Stomach (tissue), 4 donors: ENCODE measurements around the gene DOCK1.

ENCODE experiments used
- POLR2A ChIP-seq, 4 donors: fragments of 450-650 bp; IDR thresholded peaks; one replicate each; pipeline ENCODE4 v1.6.1; 2016; ENCODE audit warnings: antibody characterized with exemption in 4 of 4, control low read depth in 2 of 4, mild to moderate bottlenecking in 1 of 4, moderate library complexity in 1 of 4
- POLR2AphosphoS5 ChIP-seq, 3 donors: sonication (generic); formaldehyde crosslinking; IDR thresholded peaks; one replicate each; pipeline ENCODE4 v1.6.1; 2016; ENCODE audit warnings: antibody characterized with exemption in 3 of 3
- TF ChIP-seq, protein P1 (sequence below), 7 experiments: fragments of 450-650 bp in 4 of 7; fragments of 200-600 bp in 3 of 7; sonication (generic) in 3 of 7; IDR thresholded peaks; one replicate each; pipeline ENCODE4 v1.5.1; 2016 to 2019; ENCODE audit warnings: antibody characterized with exemption in 7 of 7, control low read depth in 2 of 7, mild to moderate bottlenecking in 1 of 7

DNA sequence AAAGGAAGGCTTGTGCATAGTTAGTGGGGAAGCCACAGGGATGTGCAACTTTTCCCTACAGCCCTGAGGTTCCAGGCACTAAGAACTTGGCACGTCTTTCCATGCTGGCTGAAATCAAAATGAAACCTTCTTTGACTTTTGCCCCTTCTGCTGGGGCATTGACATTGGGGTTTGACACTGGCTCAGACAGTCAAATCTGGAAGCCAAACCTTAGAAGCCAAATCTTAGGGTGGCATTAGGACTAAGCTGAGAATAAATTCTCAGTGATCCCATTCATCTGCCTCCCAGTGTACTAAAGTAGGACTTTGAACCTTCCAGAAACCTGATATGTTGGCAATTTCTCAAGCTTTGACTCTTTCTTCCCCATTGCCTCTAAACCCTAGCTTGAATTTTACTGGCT, 322.4 kb downstream of the DOCK1 start:
- TF ChIP-seq, protein P1, sequence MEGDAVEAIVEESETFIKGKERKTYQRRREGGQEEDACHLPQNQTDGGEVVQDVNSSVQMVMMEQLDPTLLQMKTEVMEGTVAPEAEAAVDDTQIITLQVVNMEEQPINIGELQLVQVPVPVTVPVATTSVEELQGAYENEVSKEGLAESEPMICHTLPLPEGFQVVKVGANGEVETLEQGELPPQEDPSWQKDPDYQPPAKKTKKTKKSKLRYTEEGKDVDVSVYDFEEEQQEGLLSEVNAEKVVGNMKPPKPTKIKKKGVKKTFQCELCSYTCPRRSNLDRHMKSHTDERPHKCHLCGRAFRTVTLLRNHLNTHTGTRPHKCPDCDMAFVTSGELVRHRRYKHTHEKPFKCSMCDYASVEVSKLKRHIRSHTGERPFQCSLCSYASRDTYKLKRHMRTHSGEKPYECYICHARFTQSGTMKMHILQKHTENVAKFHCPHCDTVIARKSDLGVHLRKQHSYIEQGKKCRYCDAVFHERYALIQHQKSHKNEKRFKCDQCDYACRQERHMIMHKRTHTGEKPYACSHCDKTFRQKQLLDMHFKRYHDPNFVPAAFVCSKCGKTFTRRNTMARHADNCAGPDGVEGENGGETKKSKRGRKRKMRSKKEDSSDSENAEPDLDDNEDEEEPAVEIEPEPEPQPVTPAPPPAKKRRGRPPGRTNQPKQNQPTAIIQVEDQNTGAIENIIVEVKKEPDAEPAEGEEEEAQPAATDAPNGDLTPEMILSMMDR (IDR thresholded peaks at IDR 0.05) = no peak
- TF ChIP-seq POLR2AphosphoS5 (IDR thresholded peaks at IDR 0.05) (no peak), POLR2A (IDR thresholded peaks at IDR 0.05) (no peak)
